ENCODE measurements around the gene XKR3. TPM values are rescaled to one million over a fixed set of nuclear protein-coding genes. Genes with fewer than 3 reads are reported as not detected.

The XKR3 gene
- total and polyA plus RNA-seq, 2 experiments from 2014 or later, result not detected

DNA sequence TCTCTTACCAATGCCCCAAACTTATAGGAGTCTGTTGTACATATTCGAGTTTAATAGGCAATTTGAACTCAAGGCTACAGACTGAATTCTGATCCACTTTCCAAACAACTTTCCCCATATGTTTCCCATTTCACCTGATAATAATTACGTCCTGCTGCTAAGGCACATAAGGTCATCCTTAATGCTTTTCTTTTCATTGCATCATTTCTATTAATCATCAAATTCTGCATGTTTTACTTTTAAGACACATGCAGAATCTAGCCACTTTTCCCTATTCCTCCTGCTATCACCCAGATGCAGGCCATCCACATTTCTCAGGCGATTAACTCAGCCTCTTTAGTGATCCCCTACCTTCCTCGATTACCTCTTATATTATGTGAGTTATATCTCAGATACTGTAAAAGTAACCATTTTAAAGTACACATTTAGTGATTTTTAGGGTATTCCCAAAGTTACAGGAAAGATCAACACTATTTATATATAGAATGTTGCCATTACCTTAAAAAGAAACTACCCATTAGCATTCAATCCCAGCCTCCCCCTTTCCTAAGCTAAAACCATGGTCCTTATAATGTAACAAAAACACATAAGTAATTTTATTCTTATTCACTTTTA is 14.9 kb downstream of the XKR3 start:
- H3K4me3 ChIP-seq, result no peak overlapping the region
- H3F3A ChIP-seq (replicated peaks; ENCODE audit: low read depth), result no peaks in the 10 kb centered on the region
- H3K27ac ChIP-seq (ENCODE audit: low read depth), result no peak overlapping the region
- Mint-ChIP-seq H3K36me3 (ENCODE audit: low read depth) (no peaks in the 10 kb centered on the region; the same call in 2 of the 3 replicates), H3K4me3 (no peak overlapping the region), H3K27me3 (ENCODE audit: insufficient read depth, low read depth, poor library complexity) (no peaks in the 10 kb centered on the region), H3K9me3 (peaks cover 55% of the 10 kb centered on the region), H3K4me1 (peaks cover 15% of the 10 kb centered on the region; the same call in 2 of the 3 replicates), H3K27ac (no peak overlapping the region)
- ATAC-seq (no peak), DNase-seq (ENCODE audit: low spot score) (no peak)
- no peak overlapping the region for H3K4me2 ChIP-seq
- no peak overlapping the region for H2AFZ ChIP-seq
- no peaks in the 10 kb centered on the region for H3K9me2 ChIP-seq (ENCODE audit: insufficient read depth)
- H3K79me2 ChIP-seq (replicated peaks; ENCODE audit: insufficient read depth), result no peaks in the 10 kb centered on the region
- no peaks in the 10 kb centered on the region for H3K27me3 ChIP-seq (ENCODE audit: insufficient read depth)
- H4K20me1 ChIP-seq (replicated peaks; ENCODE audit: insufficient read depth), result no peaks in the 10 kb centered on the region
- H3K4me1 ChIP-seq (ENCODE audit: insufficient read depth), result peaks cover 27% of the 10 kb centered on the region
- no peak for TF ChIP-seq JUNB (IDR thresholded peaks at IDR 0.05; ENCODE audit: unreplicated experiment)
- TF ChIP-seq, protein P1, sequence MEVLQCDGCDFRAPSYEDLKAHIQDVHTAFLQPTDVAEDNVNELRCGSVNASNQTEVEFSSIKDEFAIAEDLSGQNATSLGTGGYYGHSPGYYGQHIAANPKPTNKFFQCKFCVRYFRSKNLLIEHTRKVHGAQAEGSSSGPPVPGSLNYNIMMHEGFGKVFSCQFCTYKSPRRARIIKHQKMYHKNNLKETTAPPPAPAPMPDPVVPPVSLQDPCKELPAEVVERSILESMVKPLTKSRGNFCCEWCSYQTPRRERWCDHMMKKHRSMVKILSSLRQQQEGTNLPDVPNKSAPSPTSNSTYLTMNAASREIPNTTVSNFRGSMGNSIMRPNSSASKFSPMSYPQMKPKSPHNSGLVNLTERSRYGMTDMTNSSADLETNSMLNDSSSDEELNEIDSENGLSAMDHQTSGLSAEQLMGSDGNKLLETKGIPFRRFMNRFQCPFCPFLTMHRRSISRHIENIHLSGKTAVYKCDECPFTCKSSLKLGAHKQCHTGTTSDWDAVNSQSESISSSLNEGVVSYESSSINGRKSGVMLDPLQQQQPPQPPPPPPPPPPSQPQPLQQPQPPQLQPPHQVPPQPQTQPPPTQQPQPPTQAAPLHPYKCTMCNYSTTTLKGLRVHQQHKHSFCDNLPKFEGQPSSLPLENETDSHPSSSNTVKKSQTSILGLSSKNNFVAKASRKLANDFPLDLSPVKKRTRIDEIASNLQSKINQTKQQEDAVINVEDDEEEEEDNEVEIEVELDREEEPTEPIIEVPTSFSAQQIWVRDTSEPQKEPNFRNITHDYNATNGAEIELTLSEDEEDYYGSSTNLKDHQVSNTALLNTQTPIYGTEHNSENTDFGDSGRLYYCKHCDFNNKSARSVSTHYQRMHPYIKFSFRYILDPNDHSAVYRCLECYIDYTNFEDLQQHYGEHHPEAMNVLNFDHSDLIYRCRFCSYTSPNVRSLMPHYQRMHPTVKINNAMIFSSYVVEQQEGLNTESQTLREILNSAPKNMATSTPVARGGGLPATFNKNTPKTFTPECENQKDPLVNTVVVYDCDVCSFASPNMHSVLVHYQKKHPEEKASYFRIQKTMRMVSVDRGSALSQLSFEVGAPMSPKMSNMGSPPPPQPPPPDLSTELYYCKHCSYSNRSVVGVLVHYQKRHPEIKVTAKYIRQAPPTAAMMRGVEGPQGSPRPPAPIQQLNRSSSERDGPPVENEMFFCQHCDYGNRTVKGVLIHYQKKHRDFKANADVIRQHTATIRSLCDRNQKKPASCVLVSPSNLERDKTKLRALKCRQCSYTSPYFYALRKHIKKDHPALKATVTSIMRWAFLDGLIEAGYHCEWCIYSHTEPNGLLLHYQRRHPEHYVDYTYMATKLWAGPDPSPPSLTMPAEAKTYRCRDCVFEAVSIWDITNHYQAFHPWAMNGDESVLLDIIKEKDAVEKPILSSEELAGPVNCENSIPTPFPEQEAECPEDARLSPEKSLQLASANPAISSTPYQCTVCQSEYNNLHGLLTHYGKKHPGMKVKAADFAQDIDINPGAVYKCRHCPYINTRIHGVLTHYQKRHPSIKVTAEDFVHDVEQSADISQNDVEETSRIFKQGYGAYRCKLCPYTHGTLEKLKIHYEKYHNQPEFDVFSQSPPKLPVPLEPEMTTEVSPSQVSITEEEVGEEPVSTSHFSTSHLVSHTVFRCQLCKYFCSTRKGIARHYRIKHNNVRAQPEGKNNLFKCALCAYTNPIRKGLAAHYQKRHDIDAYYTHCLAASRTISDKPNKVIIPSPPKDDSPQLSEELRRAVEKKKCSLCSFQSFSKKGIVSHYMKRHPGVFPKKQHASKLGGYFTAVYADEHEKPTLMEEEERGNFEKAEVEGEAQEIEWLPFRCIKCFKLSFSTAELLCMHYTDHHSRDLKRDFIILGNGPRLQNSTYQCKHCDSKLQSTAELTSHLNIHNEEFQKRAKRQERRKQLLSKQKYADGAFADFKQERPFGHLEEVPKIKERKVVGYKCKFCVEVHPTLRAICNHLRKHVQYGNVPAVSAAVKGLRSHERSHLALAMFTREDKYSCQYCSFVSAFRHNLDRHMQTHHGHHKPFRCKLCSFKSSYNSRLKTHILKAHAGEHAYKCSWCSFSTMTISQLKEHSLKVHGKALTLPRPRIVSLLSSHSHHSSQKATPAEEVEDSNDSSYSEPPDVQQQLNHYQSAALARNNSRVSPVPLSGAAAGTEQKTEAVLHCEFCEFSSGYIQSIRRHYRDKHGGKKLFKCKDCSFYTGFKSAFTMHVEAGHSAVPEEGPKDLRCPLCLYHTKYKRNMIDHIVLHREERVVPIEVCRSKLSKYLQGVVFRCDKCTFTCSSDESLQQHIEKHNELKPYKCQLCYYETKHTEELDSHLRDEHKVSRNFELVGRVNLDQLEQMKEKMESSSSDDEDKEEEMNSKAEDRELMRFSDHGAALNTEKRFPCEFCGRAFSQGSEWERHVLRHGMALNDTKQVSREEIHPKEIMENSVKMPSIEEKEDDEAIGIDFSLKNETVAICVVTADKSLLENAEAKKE (CRISPR knock-in tag; IDR thresholded peaks at IDR 0.05), result no peak
- TF ChIP-seq CREB1 (CRISPR knock-in tag; IDR thresholded peaks at IDR 0.05; ENCODE audit: low read depth), result no peak
- no peak for TF ChIP-seq POLR2AphosphoS5 (IDR thresholded peaks at IDR 0.05; ENCODE audit: low read depth)
- TF ChIP-seq, protein P2, sequence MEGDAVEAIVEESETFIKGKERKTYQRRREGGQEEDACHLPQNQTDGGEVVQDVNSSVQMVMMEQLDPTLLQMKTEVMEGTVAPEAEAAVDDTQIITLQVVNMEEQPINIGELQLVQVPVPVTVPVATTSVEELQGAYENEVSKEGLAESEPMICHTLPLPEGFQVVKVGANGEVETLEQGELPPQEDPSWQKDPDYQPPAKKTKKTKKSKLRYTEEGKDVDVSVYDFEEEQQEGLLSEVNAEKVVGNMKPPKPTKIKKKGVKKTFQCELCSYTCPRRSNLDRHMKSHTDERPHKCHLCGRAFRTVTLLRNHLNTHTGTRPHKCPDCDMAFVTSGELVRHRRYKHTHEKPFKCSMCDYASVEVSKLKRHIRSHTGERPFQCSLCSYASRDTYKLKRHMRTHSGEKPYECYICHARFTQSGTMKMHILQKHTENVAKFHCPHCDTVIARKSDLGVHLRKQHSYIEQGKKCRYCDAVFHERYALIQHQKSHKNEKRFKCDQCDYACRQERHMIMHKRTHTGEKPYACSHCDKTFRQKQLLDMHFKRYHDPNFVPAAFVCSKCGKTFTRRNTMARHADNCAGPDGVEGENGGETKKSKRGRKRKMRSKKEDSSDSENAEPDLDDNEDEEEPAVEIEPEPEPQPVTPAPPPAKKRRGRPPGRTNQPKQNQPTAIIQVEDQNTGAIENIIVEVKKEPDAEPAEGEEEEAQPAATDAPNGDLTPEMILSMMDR (conservative IDR thresholded peaks at IDR 0.05; ENCODE audit: low read depth in 2 of 2), result no peak
- TF ChIP-seq EZH2phosphoT487 (IDR thresholded peaks at IDR 0.05; ENCODE audit: unreplicated experiment), result no peak
- TF ChIP-seq, protein P3, sequence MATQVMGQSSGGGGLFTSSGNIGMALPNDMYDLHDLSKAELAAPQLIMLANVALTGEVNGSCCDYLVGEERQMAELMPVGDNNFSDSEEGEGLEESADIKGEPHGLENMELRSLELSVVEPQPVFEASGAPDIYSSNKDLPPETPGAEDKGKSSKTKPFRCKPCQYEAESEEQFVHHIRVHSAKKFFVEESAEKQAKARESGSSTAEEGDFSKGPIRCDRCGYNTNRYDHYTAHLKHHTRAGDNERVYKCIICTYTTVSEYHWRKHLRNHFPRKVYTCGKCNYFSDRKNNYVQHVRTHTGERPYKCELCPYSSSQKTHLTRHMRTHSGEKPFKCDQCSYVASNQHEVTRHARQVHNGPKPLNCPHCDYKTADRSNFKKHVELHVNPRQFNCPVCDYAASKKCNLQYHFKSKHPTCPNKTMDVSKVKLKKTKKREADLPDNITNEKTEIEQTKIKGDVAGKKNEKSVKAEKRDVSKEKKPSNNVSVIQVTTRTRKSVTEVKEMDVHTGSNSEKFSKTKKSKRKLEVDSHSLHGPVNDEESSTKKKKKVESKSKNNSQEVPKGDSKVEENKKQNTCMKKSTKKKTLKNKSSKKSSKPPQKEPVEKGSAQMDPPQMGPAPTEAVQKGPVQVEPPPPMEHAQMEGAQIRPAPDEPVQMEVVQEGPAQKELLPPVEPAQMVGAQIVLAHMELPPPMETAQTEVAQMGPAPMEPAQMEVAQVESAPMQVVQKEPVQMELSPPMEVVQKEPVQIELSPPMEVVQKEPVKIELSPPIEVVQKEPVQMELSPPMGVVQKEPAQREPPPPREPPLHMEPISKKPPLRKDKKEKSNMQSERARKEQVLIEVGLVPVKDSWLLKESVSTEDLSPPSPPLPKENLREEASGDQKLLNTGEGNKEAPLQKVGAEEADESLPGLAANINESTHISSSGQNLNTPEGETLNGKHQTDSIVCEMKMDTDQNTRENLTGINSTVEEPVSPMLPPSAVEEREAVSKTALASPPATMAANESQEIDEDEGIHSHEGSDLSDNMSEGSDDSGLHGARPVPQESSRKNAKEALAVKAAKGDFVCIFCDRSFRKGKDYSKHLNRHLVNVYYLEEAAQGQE (IDR thresholded peaks at IDR 0.05; ENCODE audit: unreplicated experiment), result no peak
- TF ChIP-seq NANOG (IDR thresholded peaks at IDR 0.05; ENCODE audit: borderline replicate concordance), result no peak
- no peak for TF ChIP-seq ZNF331 (CRISPR knock-in tag; IDR thresholded peaks at IDR 0.05; ENCODE audit: low read depth)
- no peak for TF ChIP-seq ZNF114 (CRISPR knock-in tag; IDR thresholded peaks at IDR 0.05)
- TF ChIP-seq STAT1 (IDR thresholded peaks at IDR 0.05; ENCODE audit: unreplicated experiment), result no peak
- TF ChIP-seq EZH2 (IDR thresholded peaks at IDR 0.05; ENCODE audit: low read depth, unreplicated experiment), result no peak
- TF ChIP-seq, protein P4, sequence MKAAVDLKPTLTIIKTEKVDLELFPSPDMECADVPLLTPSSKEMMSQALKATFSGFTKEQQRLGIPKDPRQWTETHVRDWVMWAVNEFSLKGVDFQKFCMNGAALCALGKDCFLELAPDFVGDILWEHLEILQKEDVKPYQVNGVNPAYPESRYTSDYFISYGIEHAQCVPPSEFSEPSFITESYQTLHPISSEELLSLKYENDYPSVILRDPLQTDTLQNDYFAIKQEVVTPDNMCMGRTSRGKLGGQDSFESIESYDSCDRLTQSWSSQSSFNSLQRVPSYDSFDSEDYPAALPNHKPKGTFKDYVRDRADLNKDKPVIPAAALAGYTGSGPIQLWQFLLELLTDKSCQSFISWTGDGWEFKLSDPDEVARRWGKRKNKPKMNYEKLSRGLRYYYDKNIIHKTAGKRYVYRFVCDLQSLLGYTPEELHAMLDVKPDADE (IDR thresholded peaks at IDR 0.05), result no peak
- H3K36me3 ChIP-seq (ENCODE audit: insufficient read depth), result no peaks in the 10 kb centered on the region

Data from GM23338 (cell line).